ENCODE measurements around the gene E2F6.

E2F6 gene

GRCh38 chr2:11421863-11422490, 44.0 kb downstream of the E2F6 start:
- H3K27me3 ChIP-seq (ENCODE audit: low read depth, low read length), result no peaks in the 10 kb centered on the region
- H3K4me1 ChIP-seq (ENCODE audit: control insufficient read depth in 1 of 2, insufficient read depth in 2 of 2, low read length in 2 of 2), result no peaks in the 10 kb centered on the region
- H3K27ac ChIP-seq (ENCODE audit: low read length), result no peak overlapping the region
- H3K9me3 ChIP-seq (ENCODE audit: control insufficient read depth in 1 of 2, low read length in 2 of 2), result peaks cover 0 to 6% of the 10 kb centered on the region in 2 donors
- H3K4me3 ChIP-seq (ENCODE audit: low read depth in 1 of 2, low read length in 2 of 2), result no peak overlapping the region
- H3K36me3 ChIP-seq (ENCODE audit: control insufficient read depth in 1 of 2, insufficient read depth in 2 of 2, low read length in 2 of 2), result no peaks in the 10 kb centered on the region

GRCh38 chr2:11420671-11421070, 45.3 kb downstream of the E2F6 start:
- H3K9me3 ChIP-seq (ENCODE audit: control insufficient read depth in 1 of 2, low read length in 2 of 2), result peaks cover 0 to 6% of the 10 kb centered on the region in 2 donors
- no peak overlapping the region for H3K27ac ChIP-seq (ENCODE audit: low read length)
- H3K36me3 ChIP-seq (ENCODE audit: control insufficient read depth in 1 of 2, insufficient read depth in 2 of 2, low read length in 2 of 2), result no peaks in the 10 kb centered on the region

GRCh38 chr2:11420190-11420589, 45.8 kb downstream of the E2F6 start:
- Histone ChIP-seq H3K9me3 (ENCODE audit: control insufficient read depth in 1 of 2, low read length in 2 of 2) (peaks cover 0 to 6% of the 10 kb centered on the region in 2 donors), H3K27ac (ENCODE audit: low read length) (no peak overlapping the region), H3K27me3 (ENCODE audit: low read depth, low read length) (no peaks in the 10 kb centered on the region), H3K4me1 (ENCODE audit: control insufficient read depth in 1 of 2, insufficient read depth in 2 of 2, low read length in 2 of 2) (no peaks in the 10 kb centered on the region), H3K4me3 (ENCODE audit: low read depth in 1 of 2, low read length in 2 of 2) (no peak overlapping the region), H3K36me3 (ENCODE audit: control insufficient read depth in 1 of 2, insufficient read depth in 2 of 2, low read length in 2 of 2) (no peaks in the 10 kb centered on the region)

More at GRCh38 chr2:11420671-11421070, 45.3 kb downstream of the E2F6 start:
- Histone ChIP-seq H3K4me3 (ENCODE audit: low read depth in 1 of 2, low read length in 2 of 2) (no peak overlapping the region), H3K27me3 (ENCODE audit: low read depth, low read length) (no peaks in the 10 kb centered on the region), H3K4me1 (ENCODE audit: control insufficient read depth in 1 of 2, insufficient read depth in 2 of 2, low read length in 2 of 2) (no peaks in the 10 kb centered on the region)

DNA sequence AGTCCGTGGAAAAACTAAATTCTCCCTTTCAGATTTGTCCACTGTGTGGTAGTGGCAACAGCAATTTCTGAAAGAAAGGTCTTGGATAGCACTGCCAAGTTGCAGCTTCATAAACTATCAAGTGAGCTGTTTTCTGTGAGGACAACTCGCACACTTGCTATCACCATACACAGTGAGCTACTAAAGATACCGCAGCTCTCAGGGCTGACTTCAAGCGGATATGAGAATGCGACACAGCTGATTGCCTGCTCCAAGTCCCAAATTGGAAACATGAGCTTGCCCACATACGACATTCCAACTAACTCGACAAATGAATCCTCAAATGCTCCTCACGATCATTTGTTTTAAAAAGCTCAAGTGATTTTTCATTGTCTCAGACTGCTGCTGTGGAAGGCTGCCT, 46.2 kb downstream of the E2F6 start:
- no peaks in the 10 kb centered on the region for H3K36me3 ChIP-seq (ENCODE audit: control insufficient read depth in 1 of 2, insufficient read depth in 2 of 2, low read length in 2 of 2)
- H3K4me3 ChIP-seq (ENCODE audit: low read depth in 1 of 2, low read length in 2 of 2), result no peak overlapping the region
- H3K9me3 ChIP-seq (ENCODE audit: control insufficient read depth in 1 of 2, low read length in 2 of 2), result peaks cover 0 to 6% of the 10 kb centered on the region in 2 donors
- no peak overlapping the region for H3K27ac ChIP-seq (ENCODE audit: low read length)
- H3K4me1 ChIP-seq (ENCODE audit: control insufficient read depth in 1 of 2, insufficient read depth in 2 of 2, low read length in 2 of 2), result no peaks in the 10 kb centered on the region
- no peaks in the 10 kb centered on the region for H3K27me3 ChIP-seq (ENCODE audit: low read depth, low read length)

- Histone ChIP-seq H3K27me3 (ENCODE audit: low read depth, low read length) (no peaks in the 10 kb centered on the region), H3K36me3 (ENCODE audit: control insufficient read depth in 1 of 2, insufficient read depth in 2 of 2, low read length in 2 of 2) (no peaks in the 10 kb centered on the region), H3K9me3 (ENCODE audit: control insufficient read depth in 1 of 2, low read length in 2 of 2) (peaks cover 0 to 6% of the 10 kb centered on the region in 2 donors), H3K4me1 (ENCODE audit: control insufficient read depth in 1 of 2, insufficient read depth in 2 of 2, low read length in 2 of 2) (no peaks in the 10 kb centered on the region), H3K27ac (ENCODE audit: low read length) (no peak overlapping the region), H3K4me3 (ENCODE audit: low read depth in 1 of 2, low read length in 2 of 2) (no peak overlapping the region)
Measured at GRCh38 chr2:11417946-11418585, 47.9 kb downstream of the E2F6 start.

DNA sequence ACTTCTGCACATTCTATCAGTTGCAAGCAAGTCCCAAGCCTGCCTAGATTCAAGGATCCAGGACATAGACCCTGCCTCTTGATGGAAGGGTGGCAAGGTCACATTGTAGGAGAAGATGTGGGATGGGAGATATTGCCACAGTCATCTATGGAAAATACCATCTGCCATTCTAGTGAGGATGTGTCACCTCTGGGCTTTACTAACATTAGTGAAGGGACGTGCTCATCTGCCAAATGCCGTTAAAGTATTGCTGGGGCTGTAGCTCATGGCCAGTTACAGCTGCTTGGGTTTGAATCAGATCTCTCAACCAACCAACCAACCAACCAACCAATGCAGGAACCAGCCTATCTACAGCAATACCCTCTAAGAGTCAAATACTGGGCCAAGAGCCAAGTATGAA, 49.0 kb downstream of the E2F6 start:
- Histone ChIP-seq H3K9me3 (ENCODE audit: control insufficient read depth in 1 of 2, low read length in 2 of 2) (peaks cover 0 to 6% of the 10 kb centered on the region in 2 donors), H3K27ac (ENCODE audit: low read length) (no peak overlapping the region), H3K27me3 (ENCODE audit: low read depth, low read length) (no peaks in the 10 kb centered on the region), H3K36me3 (ENCODE audit: control insufficient read depth in 1 of 2, insufficient read depth in 2 of 2, low read length in 2 of 2) (no peaks in the 10 kb centered on the region), H3K4me1 (ENCODE audit: control insufficient read depth in 1 of 2, insufficient read depth in 2 of 2, low read length in 2 of 2) (no peaks in the 10 kb centered on the region), H3K4me3 (ENCODE audit: low read depth in 1 of 2, low read length in 2 of 2) (no peak overlapping the region)

GRCh38 chr2:11416186-11416585, 49.8 kb downstream of the E2F6 start:
- H3K27me3 ChIP-seq (ENCODE audit: low read depth, low read length), result no peaks in the 10 kb centered on the region
- peaks cover 0 to 6% of the 10 kb centered on the region in 2 donors for H3K9me3 ChIP-seq (ENCODE audit: control insufficient read depth in 1 of 2, low read length in 2 of 2)
- no peak overlapping the region for H3K27ac ChIP-seq (ENCODE audit: low read length)
- H3K4me1 ChIP-seq (ENCODE audit: control insufficient read depth in 1 of 2, insufficient read depth in 2 of 2, low read length in 2 of 2), result peaks cover 0 to 5% of the 10 kb centered on the region in 2 donors
- no peaks in the 10 kb centered on the region for H3K36me3 ChIP-seq (ENCODE audit: control insufficient read depth in 1 of 2, insufficient read depth in 2 of 2, low read length in 2 of 2)
- no peak overlapping the region for H3K4me3 ChIP-seq (ENCODE audit: low read depth in 1 of 2, low read length in 2 of 2)

GRCh38 chr2:11414372-11415124, 51.4 kb downstream of the E2F6 start:
- no peaks in the 10 kb centered on the region for H3K27me3 ChIP-seq (ENCODE audit: low read depth, low read length)
- H3K27ac ChIP-seq (ENCODE audit: low read length), result no peak overlapping the region
- peaks cover 0 to 5% of the 10 kb centered on the region in 2 donors for H3K4me1 ChIP-seq (ENCODE audit: control insufficient read depth in 1 of 2, insufficient read depth in 2 of 2, low read length in 2 of 2)
- no peak overlapping the region for H3K4me3 ChIP-seq (ENCODE audit: low read depth in 1 of 2, low read length in 2 of 2)
- peaks cover 0 to 6% of the 10 kb centered on the region in 2 donors for H3K9me3 ChIP-seq (ENCODE audit: control insufficient read depth in 1 of 2, low read length in 2 of 2)
- H3K36me3 ChIP-seq (ENCODE audit: control insufficient read depth in 1 of 2, insufficient read depth in 2 of 2, low read length in 2 of 2), result no peaks in the 10 kb centered on the region

DNA sequence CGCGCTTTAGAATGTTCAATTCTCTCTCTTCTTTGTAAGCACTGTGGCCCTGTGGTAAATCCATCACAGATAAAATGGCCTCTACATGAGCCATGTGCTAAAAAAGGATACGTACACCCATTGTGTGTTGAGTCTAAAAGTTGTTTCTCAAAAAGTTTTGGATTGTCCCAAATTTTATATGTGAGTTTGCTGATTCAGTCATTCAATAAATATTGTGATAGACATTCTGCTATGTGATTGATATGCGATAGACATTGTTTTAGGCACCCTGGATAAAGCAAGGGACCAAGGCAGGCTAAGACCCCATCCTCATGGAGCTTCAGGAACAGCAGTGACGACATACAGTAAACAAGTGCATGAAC, 53.5 kb downstream of the E2F6 start:
- H3K36me3 ChIP-seq (ENCODE audit: control insufficient read depth in 1 of 2, insufficient read depth in 2 of 2, low read length in 2 of 2), result no peaks in the 10 kb centered on the region
- H3K27me3 ChIP-seq (ENCODE audit: low read depth, low read length), result no peaks in the 10 kb centered on the region
- H3K4me3 ChIP-seq (ENCODE audit: low read depth in 1 of 2, low read length in 2 of 2), result peak overlapping the region; percentile 50 to 65
- H3K27ac ChIP-seq (ENCODE audit: low read length), result no peak overlapping the region
- peaks cover 3 to 9% of the 10 kb centered on the region in 2 donors for H3K4me1 ChIP-seq (ENCODE audit: control insufficient read depth in 1 of 2, insufficient read depth in 2 of 2, low read length in 2 of 2)
- H3K9me3 ChIP-seq (ENCODE audit: control insufficient read depth in 1 of 2, low read length in 2 of 2), result no peaks in the 10 kb centered on the region

GRCh38 chr2:11411768-11412448, 54.1 kb downstream of the E2F6 start:
- no peaks in the 10 kb centered on the region for H3K36me3 ChIP-seq (ENCODE audit: control insufficient read depth in 1 of 2, insufficient read depth in 2 of 2, low read length in 2 of 2)
- no peak overlapping the region for H3K27ac ChIP-seq (ENCODE audit: low read length)
- H3K4me3 ChIP-seq (ENCODE audit: low read depth in 1 of 2, low read length in 2 of 2), result peak overlapping the region; percentile 50 to 65
- peaks cover 8 to 14% of the 10 kb centered on the region in 2 donors for H3K4me1 ChIP-seq (ENCODE audit: control insufficient read depth in 1 of 2, insufficient read depth in 2 of 2, low read length in 2 of 2)
- H3K9me3 ChIP-seq (ENCODE audit: control insufficient read depth in 1 of 2, low read length in 2 of 2), result no peaks in the 10 kb centered on the region
- H3K27me3 ChIP-seq (ENCODE audit: low read depth, low read length), result no peaks in the 10 kb centered on the region

GRCh38 chr2:11411244-11411643, 54.7 kb downstream of the E2F6 start:
- Histone ChIP-seq H3K4me1 (ENCODE audit: control insufficient read depth in 1 of 2, insufficient read depth in 2 of 2, low read length in 2 of 2) (peaks cover 10 to 15% of the 10 kb centered on the region in 2 donors), H3K27me3 (ENCODE audit: low read depth, low read length) (no peaks in the 10 kb centered on the region), H3K27ac (ENCODE audit: low read length) (no peak overlapping the region), H3K4me3 (ENCODE audit: low read depth in 1 of 2, low read length in 2 of 2) (peak overlapping the region; percentile 50 to 65), H3K9me3 (ENCODE audit: control insufficient read depth in 1 of 2, low read length in 2 of 2) (no peaks in the 10 kb centered on the region), H3K36me3 (ENCODE audit: control insufficient read depth in 1 of 2, insufficient read depth in 2 of 2, low read length in 2 of 2) (no peaks in the 10 kb centered on the region)
